Hepatocyte (in vitro differentiated cells): ENCODE results near the gene LPP.

Source experiments
- CTCF ChIP-seq: fragments of 200-600 bp; sonication (generic); IDR thresholded peaks from 2 replicates; pipeline ENCODE4 v1.5.1; 2016; ENCODE audit warnings: antibody characterized with exemption, mild to moderate bottlenecking; ENCODE audit not compliant: poor library complexity
- EZH2 ChIP-seq: fragments of 200-600 bp; sonication (generic); IDR thresholded peaks from 2 replicates; pipeline ENCODE4 v1.6.1; 2016; ENCODE audit warnings: antibody characterized with exemption, mild to moderate bottlenecking, borderline replicate concordance

- TF ChIP-seq CTCF (no peak), EZH2 (no peak)
These were observed 3.0 kb upstream of the LPP start for GRCh38 chr3:188150982-188151381.
